ENCODE results near the gene ECI1.

ECI1 gene

GRCh38 chr16:2277466-2278271, 26.3 kb upstream of the ECI1 start:
- no peak for DNase-seq
- no peaks in the 10 kb centered on the region for H3K27me3 ChIP-seq
- no peak overlapping the region for H3K4me3 ChIP-seq (ENCODE audit: low read depth, low read length)
- H3K36me3 ChIP-seq, result peaks cover 47% of the 10 kb centered on the region
- H3K4me1 ChIP-seq, result no peaks in the 10 kb centered on the region
- no peak for TF ChIP-seq CTCF (IDR thresholded peaks at IDR 0.05; ENCODE audit: low read depth, low read length)
- H3K9me3 ChIP-seq, result no peaks in the 10 kb centered on the region

DNA sequence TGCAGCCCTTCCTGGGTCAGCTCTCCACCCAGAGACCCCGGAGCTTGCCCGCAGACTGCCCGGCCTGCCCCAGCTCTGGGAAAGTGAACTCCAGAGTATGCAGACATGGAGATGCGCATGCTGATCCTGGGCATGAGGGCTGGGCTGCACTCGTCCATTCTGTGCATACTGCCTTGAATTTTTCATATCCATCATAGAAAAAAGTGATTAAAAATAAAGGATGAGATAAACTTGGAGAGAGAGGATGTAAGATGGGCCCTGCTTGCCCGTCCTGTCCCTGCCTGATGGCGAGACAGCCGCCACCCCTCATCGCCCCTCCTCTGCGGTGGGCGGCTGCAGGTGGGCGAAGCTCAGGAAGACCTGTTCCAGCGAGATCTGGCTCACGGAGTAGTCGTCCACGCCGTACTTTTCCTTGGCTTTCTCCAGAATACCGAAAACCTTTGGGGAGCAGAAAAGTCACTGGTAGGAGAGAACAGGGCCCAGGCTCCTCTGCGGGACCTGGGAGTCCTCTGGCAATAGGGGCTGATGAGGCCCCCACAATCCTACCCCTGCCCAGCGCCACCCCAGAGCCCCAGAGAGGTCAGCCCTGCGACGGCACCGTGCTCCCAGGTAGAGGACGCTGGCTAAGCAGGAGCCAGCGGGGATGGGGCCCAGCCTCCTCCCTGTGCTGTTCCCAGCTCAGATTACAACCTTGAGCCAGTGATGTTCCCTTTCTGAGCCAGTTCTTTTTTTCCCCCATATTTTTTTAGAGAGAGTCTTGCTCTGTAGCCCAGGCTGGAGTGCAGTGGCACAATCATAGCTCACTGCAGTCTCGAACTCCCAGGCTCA, 25.2 kb upstream of the ECI1 start:
- H3K4me1 ChIP-seq, result no peaks in the 10 kb centered on the region
- H3K4me3 ChIP-seq (ENCODE audit: low read depth, low read length), result no peak overlapping the region
- DNase-seq, result no peak
- H3K9me3 ChIP-seq, result no peaks in the 10 kb centered on the region
- H3K36me3 ChIP-seq, result peaks cover 47% of the 10 kb centered on the region
- no peak for TF ChIP-seq CTCF (IDR thresholded peaks at IDR 0.05; ENCODE audit: low read depth, low read length)
- H3K27me3 ChIP-seq, result no peaks in the 10 kb centered on the region

DNA sequence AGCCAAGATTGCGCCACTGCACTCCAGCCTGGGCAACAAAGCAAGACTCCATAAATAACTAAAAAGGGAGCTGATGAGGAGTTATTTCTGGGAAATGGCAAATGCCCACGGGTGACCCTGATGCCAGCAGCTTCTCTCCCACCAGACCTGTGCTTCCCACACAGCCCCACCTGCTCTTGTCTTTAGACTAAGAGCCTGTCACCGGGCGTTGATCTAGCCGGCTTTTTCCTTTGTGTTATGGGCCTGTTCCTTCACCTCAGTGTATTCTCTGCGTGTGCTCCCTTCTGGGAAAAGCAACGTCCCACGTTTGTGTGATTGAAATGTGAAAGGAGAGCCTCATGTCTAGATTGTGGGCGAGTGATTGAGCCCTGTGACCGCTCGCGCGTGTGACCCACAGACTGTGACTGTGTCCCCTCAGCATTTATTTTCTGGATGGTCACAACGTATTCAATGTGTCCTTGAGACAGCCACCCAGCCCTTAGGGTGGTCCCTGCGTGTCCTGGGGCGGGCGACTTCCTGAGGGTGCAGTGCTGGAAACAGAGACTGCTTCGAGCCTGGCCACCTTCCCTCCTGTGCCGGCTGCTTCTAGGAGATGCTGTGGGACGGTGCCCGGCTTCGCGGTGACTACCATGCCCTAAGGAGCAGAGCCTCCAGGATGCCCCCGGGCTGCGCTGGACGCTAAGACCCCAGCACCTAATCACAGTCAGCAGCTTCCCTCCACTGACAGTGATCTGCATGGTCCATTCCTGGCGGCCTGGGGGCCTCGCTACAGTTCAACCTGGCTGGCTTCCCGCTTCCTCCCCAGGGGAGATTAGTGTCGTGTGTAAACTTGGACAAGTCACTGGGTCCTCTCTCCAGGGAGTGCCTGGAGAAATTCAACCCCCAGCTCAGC, 24.3 kb upstream of the ECI1 start:
- DNase-seq, result no peak
- Histone ChIP-seq H3K4me3 (ENCODE audit: low read depth, low read length) (no peak overlapping the region), H3K36me3 (peaks cover 42% of the 10 kb centered on the region), H3K9me3 (no peaks in the 10 kb centered on the region), H3K4me1 (no peaks in the 10 kb centered on the region), H3K27me3 (no peaks in the 10 kb centered on the region)
- no peak for TF ChIP-seq CTCF (IDR thresholded peaks at IDR 0.05; ENCODE audit: low read depth, low read length)

- no peak for DNase-seq
- H3K36me3 ChIP-seq, result peaks cover 30% of the 10 kb centered on the region
- H3K4me1 ChIP-seq, result no peaks in the 10 kb centered on the region
- TF ChIP-seq CTCF (IDR thresholded peaks at IDR 0.05; ENCODE audit: low read depth, low read length), result no peak
- H3K9me3 ChIP-seq, result no peaks in the 10 kb centered on the region
- H3K4me3 ChIP-seq (ENCODE audit: low read depth, low read length), result no peak overlapping the region
- H3K27me3 ChIP-seq, result no peaks in the 10 kb centered on the region
These were observed 22.5 kb upstream of the ECI1 start for GRCh38 chr16:2273931-2274330.

DNA sequence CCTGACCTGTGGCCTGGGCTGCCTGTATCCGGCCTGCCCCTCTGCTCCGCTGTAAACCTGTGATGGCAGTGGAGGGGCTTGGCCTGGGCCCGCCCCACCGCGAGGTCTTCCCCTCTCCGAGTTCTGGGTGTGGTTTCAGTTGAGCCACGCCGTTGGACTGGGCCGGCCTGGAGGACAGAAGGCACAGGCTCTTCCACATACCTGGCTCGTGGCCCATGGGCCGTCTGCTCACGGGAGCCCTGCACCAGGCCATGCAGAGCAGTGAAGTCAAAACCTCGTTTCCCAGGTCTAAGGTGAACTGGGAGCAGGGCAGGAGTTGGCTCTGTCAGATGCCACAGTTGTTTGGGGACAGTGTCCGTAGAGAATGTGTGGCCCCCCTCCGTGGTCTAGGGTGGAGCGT, 22.1 kb upstream of the ECI1 start:
- Histone ChIP-seq H3K4me3 (ENCODE audit: low read depth, low read length) (no peak overlapping the region), H3K9me3 (no peaks in the 10 kb centered on the region), H3K4me1 (no peaks in the 10 kb centered on the region), H3K36me3 (peaks cover 25% of the 10 kb centered on the region), H3K27me3 (no peaks in the 10 kb centered on the region)
- DNase-seq, result no peak
- TF ChIP-seq CTCF (IDR thresholded peaks at IDR 0.05; ENCODE audit: low read depth, low read length), result no peak

Measured in BE2C (cell line).